ENCODE data around the gene CYP27B1. TPM values are rescaled to one million over a fixed set of nuclear protein-coding genes. Genes with fewer than 3 reads are reported as not detected.

Gene CYP27B1
- total and polyA plus RNA-seq, 9 of the 15 experiments (the other 6 are each of a cell fraction or from before 2014, with no cell fraction given) = 0.18 to 4.2 (median 1.8) TPM

DNA sequence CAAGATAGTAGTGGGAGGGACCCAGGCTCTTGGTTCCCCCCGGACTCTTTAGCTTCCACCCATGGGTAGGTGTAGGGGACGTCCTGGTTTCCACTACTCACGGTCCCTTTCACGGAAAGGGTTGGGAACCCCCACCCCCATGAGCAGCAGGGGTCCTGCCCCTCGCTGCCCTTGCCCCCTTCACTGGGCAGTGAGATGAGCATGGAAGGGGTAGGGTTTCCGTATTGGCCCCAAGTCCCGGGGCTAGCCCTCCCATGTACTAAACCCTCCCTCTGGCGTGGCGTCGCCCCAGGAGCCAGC, 41.1 kb downstream of the CYP27B1 start (continued):
- TF ChIP-seq, protein P1, sequence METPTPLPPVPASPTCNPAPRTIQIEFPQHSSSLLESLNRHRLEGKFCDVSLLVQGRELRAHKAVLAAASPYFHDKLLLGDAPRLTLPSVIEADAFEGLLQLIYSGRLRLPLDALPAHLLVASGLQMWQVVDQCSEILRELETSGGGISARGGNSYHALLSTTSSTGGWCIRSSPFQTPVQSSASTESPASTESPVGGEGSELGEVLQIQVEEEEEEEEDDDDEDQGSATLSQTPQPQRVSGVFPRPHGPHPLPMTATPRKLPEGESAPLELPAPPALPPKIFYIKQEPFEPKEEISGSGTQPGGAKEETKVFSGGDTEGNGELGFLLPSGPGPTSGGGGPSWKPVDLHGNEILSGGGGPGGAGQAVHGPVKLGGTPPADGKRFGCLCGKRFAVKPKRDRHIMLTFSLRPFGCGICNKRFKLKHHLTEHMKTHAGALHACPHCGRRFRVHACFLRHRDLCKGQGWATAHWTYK (CRISPR knock-in tag; IDR thresholded peaks at IDR 0.05) = no peak

DNA sequence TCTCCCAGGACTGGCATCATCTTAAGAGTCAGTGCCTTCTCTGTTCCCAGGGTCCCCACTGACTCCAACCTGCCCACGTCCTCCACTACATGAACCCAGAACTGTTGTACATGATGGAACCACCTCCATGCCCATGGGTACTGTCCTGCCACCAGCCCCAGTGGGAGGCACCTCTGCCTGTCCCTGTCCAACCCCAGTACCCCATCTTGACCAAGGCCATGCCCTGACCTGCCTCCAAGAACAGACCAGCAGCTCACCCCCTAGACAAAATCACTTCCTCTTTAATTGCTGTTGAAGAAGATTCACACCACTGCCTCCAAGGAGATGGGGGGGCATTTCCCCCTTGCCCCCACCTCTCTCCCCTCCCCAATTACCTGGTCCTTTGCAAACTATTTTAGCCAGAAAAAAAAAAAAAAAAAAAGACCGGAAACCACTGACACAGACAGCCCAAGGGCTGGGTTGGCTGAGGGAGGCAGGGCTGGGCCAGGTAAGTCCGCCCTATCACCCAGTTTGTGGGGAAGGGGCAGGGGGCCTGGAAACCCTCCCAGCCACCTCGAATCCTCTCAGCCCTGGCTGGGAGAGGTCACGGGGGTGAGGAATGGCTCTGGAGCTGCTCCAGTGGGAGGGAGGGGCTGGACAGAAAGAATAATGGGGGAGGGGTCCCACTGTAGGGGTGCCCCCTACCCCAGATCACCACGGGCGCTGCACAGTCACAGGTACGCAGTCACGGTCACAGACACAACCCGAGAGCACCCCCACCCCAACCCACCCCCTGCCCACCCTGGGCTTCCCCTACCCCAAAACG, 41.7 kb downstream of the CYP27B1 start:
- intact Hi-C loops (cut with micrococcal nuclease) = no loop called here

More for the DNA sequence above, 41.7 kb downstream of the CYP27B1 start:
- Histone ChIP-seq H3K27me3 (ENCODE audit: control insufficient read depth in 2 of 2, insufficient read depth in 2 of 2, low read length in 2 of 2) (peaks cover 5 to 9% of the 10 kb centered on the region in 2 experiments; a peak in 4 of 5 replicates), H3K9me3 (replicated peaks; ENCODE audit: control insufficient read depth, insufficient read depth, low read depth, low read length) (no peaks in the 10 kb centered on the region; the same call in 1 of the 2 replicates), H3K27ac (ENCODE audit: extremely low read depth, low read depth, low read length) (no peak overlapping the region), H3K9me1 (ENCODE audit: control insufficient read depth, insufficient read depth, low read length) (no peaks in the 10 kb centered on the region), H3K4me1 (replicated peaks in 1 of 2; ENCODE audit: control insufficient read depth in 2 of 2, insufficient read depth in 2 of 2, low read length in 2 of 2) (peaks cover 0 to 20% of the 10 kb centered on the region in 2 experiments; a peak in 2 of 5 replicates), H2AFZ (ENCODE audit: low read depth, low read length) (no peak overlapping the region), H3K4me2 (ENCODE audit: insufficient read depth, low read length) (no peak overlapping the region), H3K79me2 (ENCODE audit: control insufficient read depth, insufficient read depth, low read length) (no peaks in the 10 kb centered on the region), H3K36me3 (ENCODE audit: control insufficient read depth, insufficient read depth, low read length) (peaks cover 9% of the 10 kb centered on the region; the same call in 1 of the 3 replicates), H4K20me1 (replicated peaks; ENCODE audit: control insufficient read depth, insufficient read depth, low read length) (no peaks in the 10 kb centered on the region; the same call in 1 of the 2 replicates), H3K4me3 (no peak overlapping the region), H3K9ac (ENCODE audit: insufficient read depth in 1 of 2, low read depth in 2 of 2, low read length in 2 of 2) (no peak overlapping the region)
- POLR2A ChIA-PET = interaction anchor here (0.9 to 1.2 kb wide), 3 partner anchors 31 to 93 kb away, joined by 3 to 4 read pairs (median 3); partner anchors contain the start of genes AVIL and OS9
- 8% methylated on average over 7 of the region's 11 CpGs for WGBS (ENCODE audit: insufficient coverage, low coverage, missing lambda C conversion rate)
- TF ChIP-seq POLR2A (conservative IDR thresholded peaks at IDR 0.05) = no peak
- peak; percentile 61; the same call in 1 of the 2 replicates for TF ChIP-seq SPI1 (IDR thresholded peaks at IDR 0.05; ENCODE audit: borderline replicate concordance, low read depth, low read length)
- no peak for TF ChIP-seq NFE2 (IDR thresholded peaks at IDR 0.05; ENCODE audit: low read depth)
- CTCF ChIA-PET (ENCODE audit: low intra/inter-chr PET ratio) = no interaction called here
- in situ Hi-C loops (cut with MboI) = no loop called here
- BruUV-seq (replicated peaks) = no TSS peak
- ATAC-seq (no peak), FAIRE-seq (no peak), DNase-seq (ENCODE audit: extremely low read depth in 1 of 4, low spot score in 3 of 4) (no peak)
